OCI-LY3 (cell line): ENCODE measurements around the gene CCDC50.

Source experiments
- H2AFZ ChIP-seq: fragments of 200-600, 300-600 bp; shearing (Covaris generic); 2 replicates; pipeline ENCODE4 v1.6.0; 2014; ENCODE audit warnings: antibody characterized with exemption, low read depth, low read length
- H3K27ac ChIP-seq: fragments of 200-600, 300-600 bp; sonication (generic); 2 replicates; pipeline ENCODE4 v1.5.1; 2014; ENCODE audit warnings: mild to moderate bottlenecking, low read length, moderate library complexity, mixed read lengths
- H3K27me3 ChIP-seq: fragments of 200-600, 300-600 bp; sonication (generic); 2 replicates; pipeline ENCODE4 v1.6.1; 2014; ENCODE audit warnings: low read depth, low read length, mixed read lengths
- H3K36me3 ChIP-seq: fragments of 200-600, 300-600 bp; sonication (generic); replicated peaks from 2 replicates; pipeline ENCODE3; 2014; ENCODE audit warnings: low read depth, low read length, mixed read lengths
- H3K4me1 ChIP-seq: fragments of 300-600, 200-600 bp; sonication (generic); 2 replicates; pipeline ENCODE4 v1.6.1; 2014; ENCODE audit warnings: low read length, mixed read lengths
- H3K4me2 ChIP-seq: fragments of 200-600, 300-600 bp; sonication (generic); 2 replicates; pipeline ENCODE4 v1.6.1; 2014; ENCODE audit warnings: low read length, mixed read lengths
- H3K4me3 ChIP-seq: fragments of 300-600, 200-600 bp; sonication (generic); 2 replicates; pipeline ENCODE4 v1.5.1; 2014; ENCODE audit warnings: antibody characterized with exemption, mild to moderate bottlenecking, low read length, moderate library complexity
- H3K79me2 ChIP-seq: fragments of 300-600, 200-600 bp; shearing (Covaris generic); 2 replicates; pipeline ENCODE4 v1.6.1; 2014; ENCODE audit warnings: mild to moderate bottlenecking, low read length, mixed read lengths
- H3K9ac ChIP-seq: fragments of 300-600, 200-600 bp; shearing (Covaris generic); 2 replicates; pipeline ENCODE4 v1.6.0; 2014; ENCODE audit warnings: mild to moderate bottlenecking, low read length, moderate library complexity
- H3K9me3 ChIP-seq: fragments of 200-600, 300-600 bp; shearing (Covaris generic); 2 replicates; pipeline ENCODE4 v1.6.1; 2014; ENCODE audit warnings: low read length, mixed read lengths; ENCODE audit not compliant: insufficient read depth
- H4K20me1 ChIP-seq: fragments of 200-600, 300-600 bp; sonication (generic); 2 replicates; pipeline ENCODE4 v1.6.1; 2016; ENCODE audit warnings: low read length, mixed read lengths; ENCODE audit not compliant: insufficient read depth
- EZH2phosphoT487 ChIP-seq: fragments of 200-600 bp; shearing (Covaris generic); IDR thresholded peaks from 2 replicates; pipeline ENCODE4 v1.6.1; 2018; ENCODE audit warnings: antibody characterized with exemption, mixed run types, low read depth
- TF ChIP-seq, protein P1 (sequence below): fragments of 200-600, 300-600 bp; sonication (generic); IDR thresholded peaks from 2 replicates; pipeline ENCODE4 v1.5.1; 2014; ENCODE audit warnings: antibody characterized with exemption, low read length, low read depth

The CCDC50 gene

DNA sequence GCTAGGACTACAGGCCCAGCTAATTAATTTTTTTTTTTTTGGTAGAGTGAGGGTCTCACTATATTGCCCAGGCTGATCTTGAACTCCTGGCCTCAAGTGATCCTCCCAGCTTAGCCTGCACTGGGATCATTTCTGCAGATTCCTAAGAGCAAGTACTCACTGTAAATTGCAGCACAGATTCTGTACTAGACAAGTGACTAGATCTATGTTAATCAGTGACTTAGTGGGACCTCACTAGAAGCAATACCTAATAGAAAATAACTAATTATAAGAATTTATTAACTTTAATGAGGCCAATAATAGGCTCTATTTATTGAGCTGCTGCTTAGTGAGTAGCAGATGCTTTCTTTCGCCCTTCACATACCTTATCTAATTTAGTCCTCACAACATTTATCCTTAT, 11.8 kb downstream of the CCDC50 start:
- no peaks in the 10 kb centered on the region for H3K9me3 ChIP-seq
- H3K9ac ChIP-seq: no peak overlapping the region
- H3K4me1 ChIP-seq: peaks cover 5% of the 10 kb centered on the region; the same call in 1 of the 2 replicates
- no peaks in the 10 kb centered on the region for H3K27me3 ChIP-seq
- H3K4me2 ChIP-seq: no peak overlapping the region
- H3K4me3 ChIP-seq: no peak overlapping the region
- no peak overlapping the region for H2AFZ ChIP-seq
- TF ChIP-seq EZH2phosphoT487: no peak
- TF ChIP-seq, protein P1, sequence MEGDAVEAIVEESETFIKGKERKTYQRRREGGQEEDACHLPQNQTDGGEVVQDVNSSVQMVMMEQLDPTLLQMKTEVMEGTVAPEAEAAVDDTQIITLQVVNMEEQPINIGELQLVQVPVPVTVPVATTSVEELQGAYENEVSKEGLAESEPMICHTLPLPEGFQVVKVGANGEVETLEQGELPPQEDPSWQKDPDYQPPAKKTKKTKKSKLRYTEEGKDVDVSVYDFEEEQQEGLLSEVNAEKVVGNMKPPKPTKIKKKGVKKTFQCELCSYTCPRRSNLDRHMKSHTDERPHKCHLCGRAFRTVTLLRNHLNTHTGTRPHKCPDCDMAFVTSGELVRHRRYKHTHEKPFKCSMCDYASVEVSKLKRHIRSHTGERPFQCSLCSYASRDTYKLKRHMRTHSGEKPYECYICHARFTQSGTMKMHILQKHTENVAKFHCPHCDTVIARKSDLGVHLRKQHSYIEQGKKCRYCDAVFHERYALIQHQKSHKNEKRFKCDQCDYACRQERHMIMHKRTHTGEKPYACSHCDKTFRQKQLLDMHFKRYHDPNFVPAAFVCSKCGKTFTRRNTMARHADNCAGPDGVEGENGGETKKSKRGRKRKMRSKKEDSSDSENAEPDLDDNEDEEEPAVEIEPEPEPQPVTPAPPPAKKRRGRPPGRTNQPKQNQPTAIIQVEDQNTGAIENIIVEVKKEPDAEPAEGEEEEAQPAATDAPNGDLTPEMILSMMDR: no peak
- peaks cover 92% of the 10 kb centered on the region for H4K20me1 ChIP-seq
- H3K79me2 ChIP-seq: peaks cover 100% of the 10 kb centered on the region
- H3K27ac ChIP-seq: no peak overlapping the region
- no peaks in the 10 kb centered on the region for H3K36me3 ChIP-seq

DNA sequence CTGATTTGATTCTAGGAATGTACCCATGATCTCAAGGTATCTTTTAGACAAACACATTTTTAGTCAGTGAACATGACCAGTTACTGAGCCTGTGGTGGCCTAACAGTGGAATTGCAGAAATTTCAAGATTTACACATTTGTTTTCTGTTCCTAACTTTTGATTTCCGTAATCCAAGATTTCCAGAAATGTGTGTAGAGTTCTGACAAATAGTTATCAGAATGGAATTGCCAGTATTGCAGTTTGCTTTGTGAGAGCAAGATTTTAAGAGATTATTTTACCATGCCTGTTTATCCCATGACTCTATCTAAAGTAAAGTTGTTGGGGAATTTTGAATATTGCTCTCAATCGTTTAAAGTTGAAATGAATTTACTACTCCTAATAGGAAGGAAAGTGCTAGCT, 12.8 kb downstream of the CCDC50 start:
- H3K9ac ChIP-seq: no peak overlapping the region
- H3K27ac ChIP-seq: no peak overlapping the region
- no peaks in the 10 kb centered on the region for H3K36me3 ChIP-seq
- no peak for TF ChIP-seq EZH2phosphoT487
- TF ChIP-seq, protein P1: no peak
- peaks cover 88% of the 10 kb centered on the region for H4K20me1 ChIP-seq
- H3K4me1 ChIP-seq: peaks cover 2% of the 10 kb centered on the region; the same call in 1 of the 2 replicates
- H3K4me2 ChIP-seq: no peak overlapping the region
- no peaks in the 10 kb centered on the region for H3K9me3 ChIP-seq
- no peak overlapping the region for H3K4me3 ChIP-seq
- H3K27me3 ChIP-seq: no peaks in the 10 kb centered on the region
- H3K79me2 ChIP-seq: peaks cover 100% of the 10 kb centered on the region
- no peak overlapping the region for H2AFZ ChIP-seq

DNA sequence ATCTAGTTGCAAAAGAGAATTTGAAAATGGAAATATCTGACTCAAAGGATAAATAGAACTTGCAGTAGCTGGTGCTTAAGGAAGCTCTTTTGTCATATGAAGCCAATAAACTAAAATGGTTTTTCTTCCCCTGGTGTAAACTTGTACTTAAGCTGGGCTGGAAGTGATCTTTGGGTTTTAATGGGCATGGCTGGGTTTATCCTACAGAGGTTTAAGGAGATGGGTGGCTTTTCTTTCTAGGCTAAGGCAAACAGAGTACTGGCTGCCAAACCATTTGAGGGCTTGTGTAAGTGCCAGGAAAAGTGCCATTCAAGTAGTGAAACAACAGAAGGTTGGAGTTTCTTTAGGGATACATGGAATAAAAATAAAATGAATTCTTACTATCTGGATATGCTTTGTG, 13.2 kb downstream of the CCDC50 start:
- Histone ChIP-seq H4K20me1 (peaks cover 89% of the 10 kb centered on the region), H3K79me2 (peaks cover 100% of the 10 kb centered on the region), H3K27ac (no peak overlapping the region), H3K4me2 (no peak overlapping the region), H3K36me3 (no peaks in the 10 kb centered on the region), H3K4me3 (no peak overlapping the region), H3K9me3 (no peaks in the 10 kb centered on the region), H3K9ac (no peak overlapping the region), H3K4me1 (no peaks in the 10 kb centered on the region; the same call in 1 of the 2 replicates), H2AFZ (no peak overlapping the region), H3K27me3 (no peaks in the 10 kb centered on the region)
- TF ChIP-seq, protein P1: no peak

DNA sequence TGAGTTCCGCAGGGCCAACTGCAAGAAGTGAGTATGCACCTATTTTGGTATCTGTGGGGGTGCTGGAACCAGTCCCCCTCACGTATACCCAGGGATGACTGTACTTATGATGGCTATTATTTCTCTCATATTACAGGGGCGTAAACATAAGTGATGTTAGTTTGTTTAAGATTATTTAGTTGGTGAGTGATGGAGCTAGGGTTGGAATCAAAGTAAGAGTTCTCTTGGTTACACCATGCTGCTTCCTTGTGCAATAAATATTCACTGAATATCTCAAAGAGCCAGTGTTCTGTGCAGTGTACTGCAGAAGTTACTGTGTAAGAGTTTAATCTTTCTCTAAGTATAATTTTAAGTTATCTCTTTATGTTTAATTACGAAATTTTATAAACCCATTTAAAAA, 13.9 kb downstream of the CCDC50 start:
- Histone ChIP-seq H4K20me1 (peaks cover 89% of the 10 kb centered on the region), H3K27me3 (no peaks in the 10 kb centered on the region), H3K36me3 (no peaks in the 10 kb centered on the region), H2AFZ (no peak overlapping the region), H3K79me2 (peaks cover 100% of the 10 kb centered on the region), H3K4me3 (no peak overlapping the region), H3K9me3 (no peaks in the 10 kb centered on the region), H3K9ac (no peak overlapping the region), H3K27ac (no peak overlapping the region), H3K4me1 (no peaks in the 10 kb centered on the region), H3K4me2 (no peak overlapping the region)
- TF ChIP-seq, protein P1: no peak
